Activated CD8-positive, alpha-beta memory T cell treated with anti-CD3 and anti-CD28 coated beads for 24 hours (primary cell): ENCODE data around the gene ZNG1B.
"Not testable (repeated sequence)": the region's sequence is repeated elsewhere in the genome, so short reads cannot be mapped to it uniquely, and the experiment has no call there.

Experiments
- DNase-seq: peaks from one replicate; pipeline ENCODE4 v3.0.0-alpha.2; 2020

Gene ZNG1B

GRCh38 chr2:113504081-113504480, 66.6 kb downstream of the ZNG1B start:
- not testable (repeated sequence) for DNase-seq

- DNase-seq, result not testable (repeated sequence)
Observed at GRCh38 chr2:113507394-113508140, 70.1 kb downstream of the ZNG1B start.

- DNase-seq, result not testable (repeated sequence)
Observed at GRCh38 chr2:113508187-113508586, 70.7 kb downstream of the ZNG1B start.

- not testable (repeated sequence) for DNase-seq
Observed at GRCh38 chr2:113510913-113511312, 73.4 kb downstream of the ZNG1B start.

- not testable (repeated sequence) for DNase-seq
Observed at GRCh38 chr2:113511859-113512258, 74.4 kb downstream of the ZNG1B start.

- not testable (repeated sequence) for DNase-seq
Observed at GRCh38 chr2:113515457-113515856, 78.0 kb downstream of the ZNG1B start.

GRCh38 chr2:113515995-113516394, 78.5 kb downstream of the ZNG1B start:
- not testable (repeated sequence) for DNase-seq

GRCh38 chr2:113517025-113517424, 79.5 kb downstream of the ZNG1B start:
- not testable (repeated sequence) for DNase-seq

- DNase-seq, result not testable (repeated sequence)
Observed at GRCh38 chr2:113520837-113521236, 83.3 kb downstream of the ZNG1B start.

GRCh38 chr2:113521492-113521891, 84.0 kb downstream of the ZNG1B start:
- DNase-seq, result not testable (repeated sequence)

- not testable (repeated sequence) for DNase-seq
Observed at GRCh38 chr2:113524986-113525385, 87.5 kb downstream of the ZNG1B start.

- not testable (repeated sequence) for DNase-seq
Observed at GRCh38 chr2:113527350-113528045, 90.0 kb downstream of the ZNG1B start.

- DNase-seq, result not testable (repeated sequence)
Observed at GRCh38 chr2:113528126-113528525, 90.6 kb downstream of the ZNG1B start.

GRCh38 chr2:113528904-113529303, 91.4 kb downstream of the ZNG1B start:
- DNase-seq, result not testable (repeated sequence)

- DNase-seq, result not testable (repeated sequence)
Observed at GRCh38 chr2:113532991-113533390, 95.5 kb downstream of the ZNG1B start.

GRCh38 chr2:113536573-113536972, 99.1 kb downstream of the ZNG1B start:
- DNase-seq, result not testable (repeated sequence)

- DNase-seq, result not testable (repeated sequence)
Observed at GRCh38 chr2:113540834-113541203, 103.3 kb downstream of the ZNG1B start.

GRCh38 chr2:113541204-113541975, 103.9 kb downstream of the ZNG1B start:
- DNase-seq, result peak; percentile 69

GRCh38 chr2:113541976-113542485, 104.5 kb downstream of the ZNG1B start:
- DNase-seq, result not testable (repeated sequence)

- not testable (repeated sequence) for DNase-seq
Observed at GRCh38 chr2:113542529-113542928, 105.0 kb downstream of the ZNG1B start.
